Adrenal gland (tissue), 5 donors: ENCODE data around the gene ZSCAN23.

ENCODE experiments used
- CTCF ChIP-seq, 6 experiments: fragments of 450-650 bp in 4 of 6; fragments of 200-600 bp in 2 of 6; sonication (generic) in 1 of 6; IDR thresholded peaks; 1 replicate in 5 of 6; 2 replicates in 1 of 6; pipeline versions ENCODE4 v1.5.1 to v1.8.0; 2016 to 2021; ENCODE audit warnings: antibody characterized with exemption in 6 of 6, mild to moderate bottlenecking in 2 of 6, moderate library complexity in 1 of 6
- POLR2A ChIP-seq, 2 donors: fragments of 450-650 bp; IDR thresholded peaks; one replicate each; pipeline ENCODE4 v1.6.1; 2017; ENCODE audit warnings: antibody characterized with exemption in 2 of 2, mild to moderate bottlenecking in 2 of 2, moderate library complexity in 1 of 2
- donor health status: DM: no; HTN: no; CAD: no.

GRCh38 chr6:28399350-28400121, 43.8 kb downstream of the ZSCAN23 start, which contains the start of gene ZSCAN12:
- TF ChIP-seq CTCF (IDR thresholded peaks at IDR 0.05) (peak in 4 of 6 experiments; percentile 34 to 53 (median 45)), POLR2A (IDR thresholded peaks at IDR 0.05) (peak in 1 of 2 donors; percentile 45)
